ENCODE data around the gene MRPL33. TPM values are rescaled to one million over a fixed set of nuclear protein-coding genes. Genes with fewer than 3 reads are reported as not detected.

MRPL33 gene
- total RNA-seq, 1 experiment from 2014 or later, result 192 TPM

- DNase-seq (ENCODE audit: low read depth), result peak; percentile 36
These were observed 36.0 kb downstream of the MRPL33 start for GRCh38 chr2:27807476-27807875.

- no peak for DNase-seq (ENCODE audit: low read depth)
These were observed 36.9 kb downstream of the MRPL33 start for GRCh38 chr2:27808418-27808817.

- no peak for DNase-seq (ENCODE audit: low read depth)
These were observed 37.5 kb downstream of the MRPL33 start for GRCh38 chr2:27808984-27809383.

- DNase-seq (ENCODE audit: low read depth), result peak; percentile 90
These were observed 38.3 kb downstream of the MRPL33 start for GRCh38 chr2:27809761-27810241.

GRCh38 chr2:27810455-27810854 lies 38.9 kb downstream of the MRPL33 start:
- no peak for DNase-seq (ENCODE audit: low read depth)

GRCh38 chr2:27811768-27812167 lies 40.2 kb downstream of the MRPL33 start:
- no peak for DNase-seq (ENCODE audit: low read depth)

- no peak for DNase-seq (ENCODE audit: low read depth)
These were observed 43.2 kb downstream of the MRPL33 start for GRCh38 chr2:27814758-27815157.

- DNase-seq (ENCODE audit: low read depth), result no peak
These were observed 44.4 kb downstream of the MRPL33 start for GRCh38 chr2:27815860-27816438.

- DNase-seq (ENCODE audit: low read depth), result no peak
These were observed 50.5 kb downstream of the MRPL33 start for GRCh38 chr2:27822049-27822448.

- no peak for DNase-seq (ENCODE audit: low read depth)
These were observed 51.6 kb downstream of the MRPL33 start for GRCh38 chr2:27823135-27823534.

- no peak for DNase-seq (ENCODE audit: low read depth)
These were observed 52.0 kb downstream of the MRPL33 start for GRCh38 chr2:27823569-27823968.

- no peak for DNase-seq (ENCODE audit: low read depth)
These were observed 52.9 kb downstream of the MRPL33 start for GRCh38 chr2:27824401-27824800.

- DNase-seq (ENCODE audit: low read depth), result no peak
These were observed 56.8 kb downstream of the MRPL33 start for GRCh38 chr2:27828305-27828704.

Other genes with a start within 250 kb of the MRPL33 start
- gene ZNF512, start 188.7 kb upstream of the MRPL33 start, total RNA-seq (2014; rRNA removed; shearing (Covaris generic)), result 25.2 and 26.7 TPM in 2 replicates
- gene CCDC121, start 142.7 kb upstream of the MRPL33 start, total RNA-seq (2014; rRNA removed; shearing (Covaris generic)), result 0.88 and 1.2 TPM in 2 replicates
- 42.3 and 52.9 TPM in 2 replicates for gene GPN1, start 142.7 kb upstream of the MRPL33 start, total RNA-seq (2014; rRNA removed; shearing (Covaris generic))
- 21.3 and 23.8 TPM in 2 replicates for gene SUPT7L, start 108.1 kb upstream of the MRPL33 start, total RNA-seq (2014; rRNA removed; shearing (Covaris generic))
- 22.6 and 26.1 TPM in 2 replicates for gene SLC4A1AP, start 107.8 kb upstream of the MRPL33 start, total RNA-seq (2014; rRNA removed; shearing (Covaris generic))
- 0.50 and 0.71 TPM in 2 replicates for gene RBKS, start 118.7 kb downstream of the MRPL33 start, total RNA-seq (2014; rRNA removed; shearing (Covaris generic))
- 18.5 and 31.8 TPM in 2 replicates for gene BABAM2, start 119.0 kb downstream of the MRPL33 start, total RNA-seq (2014; rRNA removed; shearing (Covaris generic))